IMR-90 (cell line): ENCODE results near the gene RPL36. TPM values are rescaled to one million over a fixed set of nuclear protein-coding genes. Genes with fewer than 3 reads are reported as not detected.

ENCODE experiments used
- ATAC-seq: fragments of 200-7000 bp; cut with Tn5 transposase; 2 replicates; pipeline ENCODE4 v1.9.1; 2020; ENCODE audit warnings: low read depth, mild to moderate bottlenecking, moderate library complexity
- BruUV-seq: library from RNA; stranded (reverse); fragments of 400-500 nt; replicated peaks from 2 replicates; lab custom pipeline; 2021; lab: Mats Ljungman, UMichigan
- CTCF ChIA-PET: fragments of 300-600 bp; formaldehyde crosslinking; extraction: SDS; loops from one replicate; lab custom pipeline; 2021; ENCODE audit warnings: antibody characterized with exemption; lab: Yijun Ruan, JAX
- POLR2A ChIA-PET: fragments of 300-600 bp; sonication (Branson Sonifier 250); formaldehyde crosslinking; loops from one replicate; lab custom pipeline; 2022; ENCODE audit warnings: antibody characterized with exemption; ENCODE audit not compliant: unreplicated experiment; lab: Charles Lee
- DNase-seq: peaks from one replicate; pipeline ENCODE4 v3.0.0; 2013
- H2AFZ ChIP-seq: replicated peaks from 2 replicates; pipeline ENCODE3; 2013; ENCODE audit warnings: low read length, mild to moderate bottlenecking; ENCODE audit not compliant: poor library complexity
- H2AK5ac ChIP-seq: 2 replicates; pipeline ENCODE4 v1.6.1; 2013; ENCODE audit warnings: low read depth, low read length, inconsistent platforms
- H2AK9ac ChIP-seq: replicated peaks from 2 replicates; pipeline ENCODE3; 2013; ENCODE audit warnings: mild to moderate bottlenecking, low read depth, low read length, moderate library complexity; ENCODE audit not compliant: poor library complexity
- H2BK120ac ChIP-seq: 2 replicates; pipeline ENCODE4 v1.6.1; 2013; ENCODE audit warnings: low read depth, low read length, inconsistent platforms
- H2BK15ac ChIP-seq: 3 replicates; pipeline ENCODE4 v1.6.1; 2013; ENCODE audit warnings: low read depth, low read length, inconsistent platforms
- H2BK20ac ChIP-seq: 2 replicates; pipeline ENCODE4 v1.6.1; 2013; ENCODE audit warnings: low read depth, mild to moderate bottlenecking, inconsistent platforms, low read length, moderate library complexity
- H2BK5ac ChIP-seq: 2 replicates; pipeline ENCODE4 v1.6.1; 2013; ENCODE audit warnings: mild to moderate bottlenecking, low read depth, low read length, inconsistent platforms; ENCODE audit not compliant: poor library complexity, severe bottlenecking
- H3K14ac ChIP-seq: replicated peaks from 2 replicates; pipeline ENCODE4 v1.6.1; 2013; ENCODE audit warnings: low read depth, low read length, inconsistent platforms
- H3K18ac ChIP-seq: 2 replicates; pipeline ENCODE4 v1.6.1; 2013; ENCODE audit warnings: low read depth, low read length, control low read depth
- H3K23ac ChIP-seq: 2 replicates; pipeline ENCODE4 v1.6.1; 2013; ENCODE audit warnings: low read depth, low read length, inconsistent platforms
- H3K27ac ChIP-seq: 2 replicates; pipeline ENCODE4 v1.5.1; 2013; ENCODE audit warnings: mild to moderate bottlenecking, control low read depth, low read length; ENCODE audit not compliant: insufficient read depth
- H3K27me3 ChIP-seq: 2 replicates; pipeline ENCODE4 v1.6.1; 2013; ENCODE audit warnings: low read length; ENCODE audit not compliant: control insufficient read depth, insufficient read depth
- H3K36me3 ChIP-seq: 2 replicates; pipeline ENCODE4 v1.6.1; 2013; ENCODE audit warnings: low read length, mixed read lengths; ENCODE audit not compliant: control insufficient read depth, insufficient read depth
- H3K4ac ChIP-seq: 2 replicates; pipeline ENCODE4 v1.6.1; 2013; ENCODE audit warnings: low read depth, low read length, inconsistent platforms
- H3K4me1 ChIP-seq: 2 replicates; pipeline ENCODE4 v1.6.1; 2013; ENCODE audit warnings: low read length, mixed read lengths; ENCODE audit not compliant: control insufficient read depth, insufficient read depth
- H3K4me2 ChIP-seq: 2 replicates; pipeline ENCODE4 v1.6.1; 2013; ENCODE audit warnings: low read depth, mild to moderate bottlenecking, control low read depth, low read length, moderate library complexity
- H3K4me3 ChIP-seq: 2 replicates; pipeline ENCODE4 v1.5.1; 2013; ENCODE audit warnings: low read depth, mild to moderate bottlenecking, control low read depth, low read length, moderate library complexity; ENCODE audit not compliant: insufficient read depth
- H3K56ac ChIP-seq: 2 replicates; pipeline ENCODE4 v1.6.1; 2013; ENCODE audit warnings: low read length, inconsistent platforms; ENCODE audit not compliant: insufficient read depth; ENCODE audit errors: extremely low read depth
- H3K79me1 ChIP-seq, 2 experiments: 2 replicates each; pipeline ENCODE4 v1.6.1; 2013; ENCODE audit warnings: low read length in 2 of 2, inconsistent platforms in 1 of 2, low read depth in 1 of 2
- H3K9ac ChIP-seq: 2 replicates; pipeline ENCODE4 v1.6.1; 2013; ENCODE audit warnings: low read depth, low read length, control low read depth
- H3K9me1 ChIP-seq: 2 replicates; pipeline ENCODE4 v1.6.1; 2013; ENCODE audit warnings: low read length, inconsistent platforms; ENCODE audit not compliant: insufficient read depth
- H3K9me3 ChIP-seq: 2 replicates; pipeline ENCODE4 v1.6.1; 2013; ENCODE audit warnings: low read length; ENCODE audit not compliant: control insufficient read depth, insufficient read depth
- H4K20me1 ChIP-seq: 2 replicates; pipeline ENCODE4 v1.6.1; 2013; ENCODE audit warnings: low read length, inconsistent platforms; ENCODE audit not compliant: insufficient read depth
- H4K5ac ChIP-seq: 2 replicates; pipeline ENCODE4 v1.6.1; 2013; ENCODE audit warnings: mild to moderate bottlenecking, low read depth, low read length, control low read depth
- H4K8ac ChIP-seq, 2 experiments: 2 replicates each; pipeline ENCODE4 v1.6.1; 2013; ENCODE audit warnings: low read depth in 2 of 2, low read length in 2 of 2, control low read depth in 1 of 2, inconsistent platforms in 1 of 2
- H4K91ac ChIP-seq: 2 replicates; pipeline ENCODE4 v1.6.1; 2013; ENCODE audit warnings: low read depth, low read length, inconsistent platforms; ENCODE audit not compliant: insufficient read depth
- BHLHE40 ChIP-seq: fragments of 150-350 bp; IDR thresholded peaks from 2 replicates; pipeline ENCODE4 v1.6.1; 2016; ENCODE audit warnings: mild to moderate bottlenecking, low read depth, low read length
- CEBPB ChIP-seq: IDR thresholded peaks from 2 replicates; pipeline ENCODE4 v1.6.1; 2012; ENCODE audit warnings: low read depth, low read length, improper control_type of control experiment
- CHD1 ChIP-seq: IDR thresholded peaks from 2 replicates; pipeline ENCODE4 v1.6.1; 2012; ENCODE audit warnings: low read depth, low read length, improper control_type of control experiment
- MAFK ChIP-seq: IDR thresholded peaks from 2 replicates; pipeline ENCODE4 v1.6.1; 2012; ENCODE audit warnings: low read depth, low read length, improper control_type of control experiment
- MAZ ChIP-seq: IDR thresholded peaks from 2 replicates; pipeline ENCODE4 v1.6.1; 2012; ENCODE audit warnings: low read depth, mild to moderate bottlenecking, low read length, improper control_type of control experiment, moderate library complexity, borderline replicate concordance
- POLR2A ChIP-seq: IDR thresholded peaks from 2 replicates; pipeline ENCODE4 v1.6.1; 2012; ENCODE audit warnings: mild to moderate bottlenecking, low read depth, low read length
- RAD21 ChIP-seq: IDR thresholded peaks from 2 replicates; pipeline ENCODE4 v1.6.1; 2012; ENCODE audit warnings: low read length, improper control_type of control experiment
- WGBS, 2 experiments: methylation state at CpG; one replicate each; pipeline versions ENCODE4 v1.1.5 to v1.1.7; 2013; ENCODE audit warnings: missing lambda C conversion rate in 2 of 2; ENCODE audit not compliant: insufficient read length in 1 of 2; ENCODE audit errors: extremely low coverage in 2 of 2; 5-methylcytosine and 5-hydroxymethylcytosine counted together
- dilution Hi-C: fragments of 300-500 bp; cut with HindIII; formaldehyde crosslinking; loops from one replicate; pipeline ENCODE4 v1.14.3; 2018; ENCODE audit warnings: low sequenced_read_pairs; ENCODE audit not compliant: unreplicated experiment
- in situ Hi-C: fragments of 300-500 bp; cut with MboI; formaldehyde crosslinking; loops from 3 replicates; pipeline ENCODE4 v1.14.3; 2019; ENCODE audit warnings: low sequenced_read_pairs, inconsistent platforms, mixed read lengths
- intact Hi-C: fragments of 100-400 bp; cut with micrococcal nuclease; formaldehyde crosslinking; loops from 2 replicates; pipeline ENCODE4 v1.10.0; 2022
- polyA plus RNA-seq, 3 experiments: library from polyadenylated mRNA; depleted of rRNA; stranded (reverse); fragments of >200 nt; gene quantifications; 2 replicates each; pipeline ENCODE4 v1.2.3, GENCODE V29; 2012; ENCODE audit warnings: low replicate concordance in 1 of 3
- total RNA-seq: library from RNA; depleted of rRNA; stranded (reverse); fragments of >200 nt; gene quantifications from 2 replicates; pipeline ENCODE4 v1.2.3, GENCODE V29; 2012
- TF ChIP-seq, protein P1 (sequence below): fragments of 150-350 bp; IDR thresholded peaks from 2 replicates; pipeline ENCODE4 v1.6.1; 2017; ENCODE audit warnings: mild to moderate bottlenecking, antibody characterized with exemption, low read length, low read depth
- TF ChIP-seq, protein P2 (sequence below): conservative IDR thresholded peaks from 2 replicates; pipeline ENCODE4 v1.5.1; 2012; ENCODE audit warnings: mild to moderate bottlenecking, low read depth, low read length, improper control_type of control experiment

Gene RPL36
- total and polyA plus RNA-seq, 2 of the 4 experiments (the other 2 are of a cell fraction), result 232 to 757 TPM

DNA sequence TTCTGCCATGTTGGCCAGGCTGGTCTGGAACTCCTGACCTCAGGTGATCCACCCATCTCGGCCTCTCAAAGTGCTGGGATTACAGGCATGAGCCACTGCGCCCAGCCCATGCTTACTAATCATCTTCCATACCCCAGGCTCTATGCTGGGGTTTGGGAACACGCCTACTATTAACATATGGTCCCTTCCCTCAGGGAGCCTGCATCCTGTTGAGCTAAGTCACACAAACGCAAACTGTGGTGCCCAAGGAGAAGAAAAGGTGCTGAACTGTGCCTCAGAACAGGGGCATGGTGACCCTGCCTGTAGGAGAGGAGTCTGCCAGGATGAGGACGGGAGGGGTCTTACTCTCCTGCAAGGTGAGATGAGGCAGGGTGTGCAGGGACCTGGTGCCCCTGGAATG lies 15.4 kb upstream of the RPL36 start:
- TF ChIP-seq BHLHE40, result no peak
- no peak for TF ChIP-seq MAZ
- TF ChIP-seq, protein P1, sequence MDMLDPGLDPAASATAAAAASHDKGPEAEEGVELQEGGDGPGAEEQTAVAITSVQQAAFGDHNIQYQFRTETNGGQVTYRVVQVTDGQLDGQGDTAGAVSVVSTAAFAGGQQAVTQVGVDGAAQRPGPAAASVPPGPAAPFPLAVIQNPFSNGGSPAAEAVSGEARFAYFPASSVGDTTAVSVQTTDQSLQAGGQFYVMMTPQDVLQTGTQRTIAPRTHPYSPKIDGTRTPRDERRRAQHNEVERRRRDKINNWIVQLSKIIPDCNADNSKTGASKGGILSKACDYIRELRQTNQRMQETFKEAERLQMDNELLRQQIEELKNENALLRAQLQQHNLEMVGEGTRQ, result no peak
- TF ChIP-seq MAFK, result no peak
- no peak for TF ChIP-seq CEBPB
- no peak for TF ChIP-seq CHD1
- TF ChIP-seq POLR2A, result no peak
- TF ChIP-seq, protein P2, sequence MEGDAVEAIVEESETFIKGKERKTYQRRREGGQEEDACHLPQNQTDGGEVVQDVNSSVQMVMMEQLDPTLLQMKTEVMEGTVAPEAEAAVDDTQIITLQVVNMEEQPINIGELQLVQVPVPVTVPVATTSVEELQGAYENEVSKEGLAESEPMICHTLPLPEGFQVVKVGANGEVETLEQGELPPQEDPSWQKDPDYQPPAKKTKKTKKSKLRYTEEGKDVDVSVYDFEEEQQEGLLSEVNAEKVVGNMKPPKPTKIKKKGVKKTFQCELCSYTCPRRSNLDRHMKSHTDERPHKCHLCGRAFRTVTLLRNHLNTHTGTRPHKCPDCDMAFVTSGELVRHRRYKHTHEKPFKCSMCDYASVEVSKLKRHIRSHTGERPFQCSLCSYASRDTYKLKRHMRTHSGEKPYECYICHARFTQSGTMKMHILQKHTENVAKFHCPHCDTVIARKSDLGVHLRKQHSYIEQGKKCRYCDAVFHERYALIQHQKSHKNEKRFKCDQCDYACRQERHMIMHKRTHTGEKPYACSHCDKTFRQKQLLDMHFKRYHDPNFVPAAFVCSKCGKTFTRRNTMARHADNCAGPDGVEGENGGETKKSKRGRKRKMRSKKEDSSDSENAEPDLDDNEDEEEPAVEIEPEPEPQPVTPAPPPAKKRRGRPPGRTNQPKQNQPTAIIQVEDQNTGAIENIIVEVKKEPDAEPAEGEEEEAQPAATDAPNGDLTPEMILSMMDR, result no peak
- TF ChIP-seq RAD21, result no peak
- H3K9me3 ChIP-seq, result no peaks in the 10 kb centered on the region
- no peak overlapping the region for H3K18ac ChIP-seq
- dilution Hi-C loops (no loop called here), in situ Hi-C loops (no loop called here), intact Hi-C loops (no loop called here)
- H3K4ac ChIP-seq, result no peak overlapping the region
- no peak overlapping the region for H4K91ac ChIP-seq
- no peak overlapping the region for H3K56ac ChIP-seq
- WGBS, 2 experiments, result 100% methylated on average over 2 of the region's 5 CpGs; no CpG with 5 or more reads in 1 of the 2 experiments
- ATAC-seq (no peak), DNase-seq (no peak)
- no peak overlapping the region for H3K9ac ChIP-seq
- H2AK9ac ChIP-seq, result peak overlapping the region; percentile 76
- H3K27ac ChIP-seq, result no peak overlapping the region
- peaks cover 10% of the 10 kb centered on the region for H3K36me3 ChIP-seq
- no peak overlapping the region for H2AFZ ChIP-seq
- CTCF ChIA-PET, result no interaction called here
- no peak overlapping the region for H2BK20ac ChIP-seq
- no peak overlapping the region for H4K8ac ChIP-seq
- H3K79me1 ChIP-seq, result peaks cover 7 to 9% of the 10 kb centered on the region in 2 experiments; a peak in 3 of 4 replicates
- H4K20me1 ChIP-seq, result no peaks in the 10 kb centered on the region; the same call in 1 of the 2 replicates
- POLR2A ChIA-PET, result interaction anchor here (0.7 kb wide), 1 partner anchor 17 kb away, joined by 19 read pairs; no protein-coding TSS in a partner anchor
- H2BK120ac ChIP-seq, result no peak overlapping the region
- H3K27me3 ChIP-seq, result no peaks in the 10 kb centered on the region
- H3K14ac ChIP-seq, result no peak overlapping the region
- no peak overlapping the region for H2BK15ac ChIP-seq
- H3K4me2 ChIP-seq, result no peak overlapping the region
- H2BK5ac ChIP-seq, result no peak overlapping the region
- H4K5ac ChIP-seq, result no peak overlapping the region
- H3K23ac ChIP-seq, result no peak overlapping the region
- BruUV-seq, result no TSS peak
- H2AK5ac ChIP-seq, result no peak overlapping the region
- H3K4me1 ChIP-seq, result peaks cover 5% of the 10 kb centered on the region
- H3K4me3 ChIP-seq, result no peak overlapping the region
- peaks cover 7% of the 10 kb centered on the region; the same call in 1 of the 2 replicates for H3K9me1 ChIP-seq
